Transverse colon (tissue), 4 donors: Measurements from ENCODE around the gene TAL2. TPM values are rescaled to one million over a fixed set of nuclear protein-coding genes. Genes with fewer than 3 reads are reported as not detected.

ENCODE experiments used
- DNase-seq: peaks from one replicate; pipeline ENCODE4 v3.0.0-alpha.2; 2019
- H3K27ac ChIP-seq, 4 donors: fragments of 200-600 bp; sonication (generic); 2 replicates each; pipeline ENCODE4 v1.5.1; 2016 to 2018; ENCODE audit warnings: inconsistent platforms in 4 of 4
- H3K27me3 ChIP-seq: fragments of 200-600 bp; sonication (generic); 2 replicates; pipeline ENCODE4 v1.5.1; 2017; ENCODE audit warnings: inconsistent platforms
- H3K36me3 ChIP-seq, 4 donors: fragments of 200-600 bp; sonication (generic); 2 replicates each; pipeline ENCODE4 v1.5.1; 2017 to 2019; ENCODE audit warnings: inconsistent platforms in 4 of 4
- H3K4me1 ChIP-seq, 4 donors: fragments of 200-600 bp; sonication (generic); 2 replicates each; pipeline ENCODE4 v1.5.1; 2017 to 2020; ENCODE audit warnings: inconsistent platforms in 4 of 4
- H3K4me3 ChIP-seq, 4 donors: fragments of 200-600 bp; sonication (generic); 1 replicate in 1 of 4; 2 replicates in 3 of 4; pipeline versions ENCODE4 v1.5.1 to v1.6.1; 2017 to 2019; ENCODE audit warnings: inconsistent platforms in 4 of 4
- H3K9me3 ChIP-seq, 2 donors: fragments of 200-600 bp; sonication (generic); 2 replicates each; pipeline ENCODE4 v1.5.1; 2017 to 2019; ENCODE audit warnings: inconsistent platforms in 2 of 2
- EP300 ChIP-seq: sonication (generic); formaldehyde crosslinking; IDR thresholded peaks from one replicate; pipeline ENCODE4 v1.6.1; 2017; ENCODE audit warnings: antibody characterized with exemption, low read depth
- POLR2A ChIP-seq: fragments of 450-650 bp; IDR thresholded peaks from one replicate; pipeline ENCODE4 v1.6.1; 2016; ENCODE audit warnings: antibody characterized with exemption, mild to moderate bottlenecking, moderate library complexity
- POLR2AphosphoS5 ChIP-seq, 3 donors: sonication (generic); formaldehyde crosslinking; IDR thresholded peaks; one replicate each; pipeline ENCODE4 v1.6.1; 2016; ENCODE audit warnings: antibody characterized with exemption in 3 of 3
- WGBS, 2 donors: methylation state at CpG; one replicate each; pipeline ENCODE4 v1.1.5; 2018; ENCODE audit warnings: low coverage in 1 of 2; 5-methylcytosine and 5-hydroxymethylcytosine counted together
- in situ Hi-C, 4 donors: fragments of 200-750 bp; cut with MboI; loops; one replicate each; pipeline versions ENCODE4 v1.15.0 to v1.15.1; 2017; ENCODE audit warnings: low sequenced_read_pairs in 3 of 4, low pct_ligation_motif_present in 1 of 4, low pct_unique_long_range_greater_than_20kb in 1 of 4
- intact Hi-C: fragments of 100-400 bp; cut with DNase I; formaldehyde crosslinking; loops from one replicate; pipeline ENCODE4 v1.15.1; 2023; ENCODE audit warnings: low total_unique reads
- total RNA-seq, 4 donors: library from RNA; depleted of rRNA; stranded (reverse); fragments of >200 nt; gene quantifications; one replicate each; pipeline ENCODE4 v1.1.0, GENCODE V29; 2016
- TF ChIP-seq, protein P1 (sequence below), 5 experiments: fragments of 200-600 bp in 3 of 5; fragments of 450-650 bp in 2 of 5; sonication (generic) in 3 of 5; IDR thresholded peaks; 1 replicate in 2 of 5; 2 replicates in 3 of 5; pipeline ENCODE4 v1.5.1; 2016 to 2017; ENCODE audit warnings: antibody characterized with exemption in 5 of 5, inconsistent platforms in 3 of 5, mild to moderate bottlenecking in 2 of 5, moderate library complexity in 1 of 5

Gene TAL2
- total RNA-seq, 4 donors from 2014 or later: not detected

DNA sequence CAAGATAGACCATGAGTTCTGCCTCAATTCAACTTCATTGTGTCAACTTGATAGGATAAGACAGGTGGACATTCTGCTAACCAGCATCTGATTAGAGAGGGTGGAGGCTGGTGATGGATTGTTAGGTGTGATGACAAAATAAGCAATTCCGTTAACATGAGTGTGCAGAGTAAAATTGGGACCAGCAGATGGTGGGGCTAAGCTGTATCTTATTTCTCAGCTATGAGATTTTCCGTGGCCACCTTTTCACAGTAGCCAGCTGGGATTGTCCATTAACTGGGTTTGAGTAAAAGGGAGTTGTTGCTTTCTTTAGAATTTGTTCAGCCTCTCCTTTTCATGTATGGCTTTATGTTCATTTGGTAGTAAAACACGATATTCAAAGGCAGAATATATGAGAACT, 28.8 kb upstream of the TAL2 start:
- no peak overlapping the region for H3K4me3 ChIP-seq
- in situ Hi-C loops (no loop called here), intact Hi-C loops (no loop called here)
- peaks cover 0 to 11% (median 2%) of the 10 kb centered on the region in 4 donors for H3K36me3 ChIP-seq
- TF ChIP-seq POLR2AphosphoS5 (IDR thresholded peaks at IDR 0.05) (no peak), EP300 (no peak), POLR2A (no peak)
- TF ChIP-seq, protein P1, sequence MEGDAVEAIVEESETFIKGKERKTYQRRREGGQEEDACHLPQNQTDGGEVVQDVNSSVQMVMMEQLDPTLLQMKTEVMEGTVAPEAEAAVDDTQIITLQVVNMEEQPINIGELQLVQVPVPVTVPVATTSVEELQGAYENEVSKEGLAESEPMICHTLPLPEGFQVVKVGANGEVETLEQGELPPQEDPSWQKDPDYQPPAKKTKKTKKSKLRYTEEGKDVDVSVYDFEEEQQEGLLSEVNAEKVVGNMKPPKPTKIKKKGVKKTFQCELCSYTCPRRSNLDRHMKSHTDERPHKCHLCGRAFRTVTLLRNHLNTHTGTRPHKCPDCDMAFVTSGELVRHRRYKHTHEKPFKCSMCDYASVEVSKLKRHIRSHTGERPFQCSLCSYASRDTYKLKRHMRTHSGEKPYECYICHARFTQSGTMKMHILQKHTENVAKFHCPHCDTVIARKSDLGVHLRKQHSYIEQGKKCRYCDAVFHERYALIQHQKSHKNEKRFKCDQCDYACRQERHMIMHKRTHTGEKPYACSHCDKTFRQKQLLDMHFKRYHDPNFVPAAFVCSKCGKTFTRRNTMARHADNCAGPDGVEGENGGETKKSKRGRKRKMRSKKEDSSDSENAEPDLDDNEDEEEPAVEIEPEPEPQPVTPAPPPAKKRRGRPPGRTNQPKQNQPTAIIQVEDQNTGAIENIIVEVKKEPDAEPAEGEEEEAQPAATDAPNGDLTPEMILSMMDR (IDR thresholded peaks at IDR 0.05): no peak
- DNase-seq: no peak
- H3K27ac ChIP-seq: no peak overlapping the region
- 74 to 76% methylated on average over 3 of the region's 3 CpGs for WGBS, 2 donors
- H3K9me3 ChIP-seq: no peaks in the 10 kb centered on the region
- H3K27me3 ChIP-seq: no peaks in the 10 kb centered on the region
- H3K4me1 ChIP-seq: peaks cover 0 to 4% (median 0%) of the 10 kb centered on the region in 4 donors

- 85 to 91% methylated on average over 1 of the region's 1 CpG for WGBS, 2 donors
- in situ Hi-C loops: no loop called here
- Histone ChIP-seq H3K27me3 (no peaks in the 10 kb centered on the region), H3K4me1 (peaks cover 0 to 4% (median 0%) of the 10 kb centered on the region in 4 donors), H3K9me3 (no peaks in the 10 kb centered on the region), H3K4me3 (no peak overlapping the region), H3K36me3 (peaks cover 0 to 11% (median 2%) of the 10 kb centered on the region in 4 donors), H3K27ac (no peak overlapping the region)
- intact Hi-C loops: no loop called here
- TF ChIP-seq POLR2AphosphoS5 (IDR thresholded peaks at IDR 0.05): no peak
- TF ChIP-seq, protein P1 (IDR thresholded peaks at IDR 0.05): no peak
- no peak for TF ChIP-seq POLR2A
- TF ChIP-seq EP300: no peak
- DNase-seq: no peak
These were observed 25.9 kb upstream of the TAL2 start for GRCh38 chr9:105636331-105636730.

GRCh38 chr9:105637787-105638395, 24.4 kb upstream of the TAL2 start:
- in situ Hi-C loops: no loop called here
- Histone ChIP-seq H3K36me3 (peaks cover 0 to 16% (median 2%) of the 10 kb centered on the region in 4 donors), H3K27ac (no peak overlapping the region), H3K4me1 (peaks cover 0 to under 1% (median 0%) of the 10 kb centered on the region in 4 donors), H3K27me3 (no peaks in the 10 kb centered on the region), H3K9me3 (peaks cover 0 to 10% of the 10 kb centered on the region in 2 donors), H3K4me3 (no peak overlapping the region)
- no peak for DNase-seq
- 96 to 98% methylated on average over 4 of the region's 4 CpGs for WGBS, 2 donors
- TF ChIP-seq, protein P1 (IDR thresholded peaks at IDR 0.05): peak in 4 of 5 experiments; percentile 16 to 40 (median 30)
- no peak for TF ChIP-seq POLR2A
- intact Hi-C loops: no loop called here

- H3K36me3 ChIP-seq: peaks cover 0 to 12% (median 2%) of the 10 kb centered on the region in 4 donors
- no peak overlapping the region for H3K27ac ChIP-seq
- H3K4me3 ChIP-seq: no peak overlapping the region
- TF ChIP-seq, protein P1 (IDR thresholded peaks at IDR 0.05): no peak
- TF ChIP-seq POLR2AphosphoS5 (IDR thresholded peaks at IDR 0.05) (no peak), EP300 (no peak), POLR2A (no peak)
- DNase-seq: no peak
- in situ Hi-C loops: no loop called here
- H3K9me3 ChIP-seq: peaks cover 0 to 10% of the 10 kb centered on the region in 2 donors
- intact Hi-C loops: no loop called here
- no peaks in the 10 kb centered on the region for H3K4me1 ChIP-seq
- H3K27me3 ChIP-seq: no peaks in the 10 kb centered on the region
These were observed 22.3 kb upstream of the TAL2 start for GRCh38 chr9:105639936-105640335.
